Thymus (tissue), 11 donors: Measurements from ENCODE around the gene KMT2B. TPM values are rescaled to one million over a fixed set of nuclear protein-coding genes. Genes with fewer than 3 reads are reported as not detected.

ENCODE experiments used
- DNase-seq, 9 donors: peaks; one replicate each; pipeline ENCODE4 v3.0.0-alpha.2; 2013; ENCODE audit warnings: low spot score in 9 of 9, low read depth in 6 of 9, missing footprints in 1 of 9
- H3K27ac ChIP-seq, 2 donors: one replicate each; pipeline ENCODE4 v1.5.1; 2013; ENCODE audit warnings: control low read depth in 1 of 2, low read depth in 1 of 2, low read length in 1 of 2, mild to moderate bottlenecking in 1 of 2, moderate library complexity in 1 of 2
- H3K27me3 ChIP-seq, 2 donors: one replicate each; pipeline ENCODE4 v1.5.1; 2013; ENCODE audit warnings: low read length in 1 of 2; ENCODE audit not compliant: control insufficient read depth in 2 of 2, insufficient read depth in 1 of 2
- H3K36me3 ChIP-seq, 2 donors: one replicate each; pipeline ENCODE4 v1.5.1; 2013; ENCODE audit warnings: low read length in 1 of 2, mild to moderate bottlenecking in 1 of 2, moderate library complexity in 1 of 2; ENCODE audit not compliant: control insufficient read depth in 2 of 2, insufficient read depth in 2 of 2
- H3K4me1 ChIP-seq, 2 donors: one replicate each; pipeline ENCODE4 v1.5.1; 2013; ENCODE audit warnings: low read length in 2 of 2; ENCODE audit not compliant: control insufficient read depth in 2 of 2, insufficient read depth in 2 of 2
- H3K4me3 ChIP-seq, 2 donors: one replicate each; pipeline ENCODE4 v1.5.1; 2013; ENCODE audit warnings: low read length in 2 of 2, control low read depth in 1 of 2, mild to moderate bottlenecking in 1 of 2
- H3K9me3 ChIP-seq, 2 donors: one replicate each; pipeline ENCODE4 v1.5.1; 2013; ENCODE audit warnings: low read length in 1 of 2, mild to moderate bottlenecking in 1 of 2; ENCODE audit not compliant: control insufficient read depth in 2 of 2, insufficient read depth in 1 of 2
- WGBS: extraction: QIAGEN DNeasy Blood & Tissue Kit; methylation state at CpG from one replicate; pipeline ENCODE4 v1.1.7; 2013; 5-methylcytosine and 5-hydroxymethylcytosine counted together
- polyA plus RNA-seq: library from polyadenylated mRNA; stranded (reverse); fragments of 200-250 nt; gene quantifications from one replicate; pipeline ENCODE4 v1.2.3, GENCODE V29; 2013
- total RNA-seq: library from RNA; stranded (reverse); fragments of 120-200 nt; gene quantifications from one replicate; pipeline ENCODE4 v1.2.4, GENCODE V29; 2013
- donor health status: healthy.

Gene KMT2B
- total and polyA plus RNA-seq, 2 donors: 5.2 to 39.0 TPM

GRCh38 chr19:35729763-35730162, 12.0 kb downstream of the KMT2B start:
- Histone ChIP-seq H3K9me3 (no peaks in the 10 kb centered on the region), H3K4me1 (no peaks in the 10 kb centered on the region), H3K27ac (no peak overlapping the region), H3K27me3 (no peaks in the 10 kb centered on the region), H3K4me3 (no peak overlapping the region), H3K36me3 (peaks cover 87 to 100% of the 10 kb centered on the region in 2 donors)
- no peak for DNase-seq
- WGBS: 99% methylated on average over 11 of the region's 11 CpGs

DNA sequence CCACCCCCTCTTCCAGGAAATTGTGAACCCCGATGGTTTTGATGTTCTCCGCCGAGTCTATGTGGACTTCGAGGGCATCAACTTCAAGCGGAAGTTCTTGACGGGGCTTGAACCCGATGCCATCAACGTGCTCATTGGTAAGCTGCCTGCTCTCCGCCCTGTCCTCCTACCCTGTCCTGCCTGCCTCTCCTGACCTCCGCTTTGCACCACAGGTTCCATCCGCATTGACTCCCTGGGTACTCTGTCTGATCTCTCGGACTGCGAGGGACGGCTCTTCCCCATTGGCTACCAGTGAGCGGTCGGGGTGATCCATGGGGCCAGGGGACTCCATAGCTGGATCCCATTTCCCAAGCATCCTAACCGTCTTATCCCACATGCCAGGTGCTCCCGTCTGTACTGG, 12.5 kb downstream of the KMT2B start:
- Histone ChIP-seq H3K36me3 (peaks cover 87 to 100% of the 10 kb centered on the region in 2 donors), H3K4me1 (no peaks in the 10 kb centered on the region), H3K27me3 (no peaks in the 10 kb centered on the region), H3K4me3 (no peak overlapping the region), H3K9me3 (no peaks in the 10 kb centered on the region), H3K27ac (no peak overlapping the region)
- no peak for DNase-seq
- 98% methylated on average over 18 of the region's 18 CpGs for WGBS

DNA sequence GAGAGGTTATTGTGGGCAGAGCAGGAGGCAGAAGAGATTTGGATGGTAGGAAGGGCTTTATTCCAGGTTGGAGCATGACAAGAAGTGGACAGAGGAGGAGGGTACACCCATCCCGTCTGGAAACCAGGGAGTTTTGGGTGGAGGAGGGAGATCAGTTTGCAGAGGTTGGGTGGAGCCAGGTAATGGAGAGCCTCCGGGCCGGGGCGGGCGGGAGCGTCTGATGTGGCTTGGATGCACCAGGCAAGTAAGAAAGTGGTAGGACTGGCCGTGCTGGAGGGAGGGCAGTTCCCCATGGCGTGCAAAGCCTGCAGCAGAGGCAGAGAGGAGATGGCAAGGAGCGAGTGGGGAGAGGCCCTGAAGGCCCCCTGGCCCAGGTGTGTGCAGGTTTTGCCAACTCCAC, 13.6 kb downstream of the KMT2B start:
- H3K4me3 ChIP-seq: no peak overlapping the region
- no peaks in the 10 kb centered on the region for H3K4me1 ChIP-seq
- H3K9me3 ChIP-seq: no peaks in the 10 kb centered on the region
- no peak overlapping the region for H3K27ac ChIP-seq
- WGBS: 94% methylated on average over 9 of the region's 9 CpGs
- H3K27me3 ChIP-seq: no peaks in the 10 kb centered on the region
- H3K36me3 ChIP-seq: peaks cover 79 to 96% of the 10 kb centered on the region in 2 donors
- no peak for DNase-seq

- Histone ChIP-seq H3K27me3 (no peaks in the 10 kb centered on the region), H3K4me1 (peaks cover 0 to under 1% of the 10 kb centered on the region in 2 donors), H3K9me3 (no peaks in the 10 kb centered on the region), H3K36me3 (peaks cover 80 to 96% of the 10 kb centered on the region in 2 donors), H3K27ac (no peak overlapping the region), H3K4me3 (no peak overlapping the region)
- no peak for DNase-seq
- WGBS: 98% methylated on average over 21 of the region's 21 CpGs
These were observed 14.1 kb downstream of the KMT2B start for GRCh38 chr19:35731779-35732405.

DNA sequence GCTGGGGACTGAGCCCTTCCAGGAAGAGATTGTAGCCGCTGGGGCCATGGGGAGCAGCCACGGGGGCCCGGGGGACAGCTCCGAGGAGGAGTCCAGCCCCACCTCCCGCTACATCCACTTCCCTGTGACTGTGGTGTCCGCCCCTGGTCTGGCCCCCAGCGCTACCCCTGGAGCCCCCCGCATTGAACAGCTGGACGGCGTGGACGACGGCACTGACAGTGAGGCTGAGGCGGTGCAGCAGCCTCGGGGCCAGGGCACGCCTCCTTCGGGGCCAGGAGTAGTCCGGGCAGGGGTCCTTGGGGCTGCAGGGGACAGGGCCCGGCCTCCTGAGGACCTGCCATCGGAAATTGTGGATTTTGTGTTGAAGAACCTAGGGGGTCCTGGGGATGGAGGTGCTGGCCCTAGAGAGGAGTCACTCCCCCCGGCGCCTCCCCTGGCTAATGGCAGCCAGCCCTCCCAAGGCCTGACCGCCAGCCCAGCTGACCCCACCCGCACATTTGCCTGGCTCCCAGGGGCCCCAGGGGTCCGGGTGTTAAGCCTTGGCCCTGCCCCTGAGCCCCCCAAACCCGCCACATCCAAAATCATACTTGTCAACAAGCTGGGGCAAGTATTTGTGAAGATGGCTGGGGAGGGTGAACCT, 14.9 kb downstream of the KMT2B start:
- Histone ChIP-seq H3K27me3 (no peaks in the 10 kb centered on the region), H3K4me3 (no peak overlapping the region), H3K9me3 (no peaks in the 10 kb centered on the region), H3K36me3 (peaks cover 79 to 91% of the 10 kb centered on the region in 2 donors), H3K4me1 (peaks cover 0 to 5% of the 10 kb centered on the region in 2 donors), H3K27ac (no peak overlapping the region)
- DNase-seq: no peak
- 98% methylated on average over 25 of the region's 25 CpGs for WGBS

DNA sequence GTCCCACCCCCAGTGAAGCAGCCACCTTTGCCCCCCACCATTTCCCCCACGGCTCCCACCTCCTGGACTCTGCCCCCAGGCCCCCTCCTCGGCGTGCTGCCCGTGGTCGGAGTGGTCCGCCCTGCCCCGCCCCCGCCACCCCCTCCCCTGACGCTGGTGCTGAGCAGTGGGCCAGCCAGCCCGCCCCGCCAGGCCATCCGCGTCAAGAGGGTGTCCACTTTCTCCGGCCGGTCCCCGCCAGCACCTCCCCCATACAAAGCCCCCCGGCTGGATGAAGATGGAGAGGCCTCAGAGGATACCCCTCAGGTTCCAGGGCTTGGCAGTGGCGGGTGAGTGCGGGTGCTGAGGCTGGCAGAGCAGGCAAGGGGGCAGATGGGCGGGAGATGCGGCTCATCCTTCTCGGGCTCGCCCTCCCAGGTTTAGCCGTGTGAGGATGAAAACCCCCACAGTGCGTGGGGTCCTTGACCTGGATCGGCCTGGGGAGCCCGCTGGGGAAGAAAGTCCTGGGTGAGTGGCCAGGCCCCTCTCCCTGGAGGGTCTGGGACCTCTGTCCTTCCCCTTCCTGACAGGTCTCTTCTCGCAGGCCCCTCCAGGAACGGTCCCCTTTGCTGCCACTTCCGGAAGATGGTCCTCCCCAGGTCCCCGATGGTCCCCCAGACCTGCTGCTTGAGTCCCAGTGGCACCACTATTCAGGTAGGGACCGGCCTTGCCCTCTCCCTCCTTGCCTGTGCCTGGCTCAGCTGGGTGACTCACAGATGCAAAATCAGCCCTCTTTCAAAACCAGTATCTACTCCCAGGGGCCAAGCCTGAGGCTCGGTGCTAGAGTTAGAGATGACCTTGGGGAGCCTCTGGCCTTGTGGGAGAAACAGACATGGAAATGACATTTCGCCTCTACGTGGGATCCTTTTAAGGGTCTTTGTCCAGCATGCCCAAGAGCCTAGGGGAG, 15.7 kb downstream of the KMT2B start:
- peaks cover 81 to 91% of the 10 kb centered on the region in 2 donors for H3K36me3 ChIP-seq
- H3K27ac ChIP-seq: no peak overlapping the region
- no peak for DNase-seq
- H3K9me3 ChIP-seq: no peaks in the 10 kb centered on the region
- H3K27me3 ChIP-seq: no peaks in the 10 kb centered on the region
- H3K4me1 ChIP-seq: peaks cover 0 to 5% of the 10 kb centered on the region in 2 donors
- H3K4me3 ChIP-seq: no peak overlapping the region
- 98% methylated on average over 35 of the region's 35 CpGs for WGBS

DNA sequence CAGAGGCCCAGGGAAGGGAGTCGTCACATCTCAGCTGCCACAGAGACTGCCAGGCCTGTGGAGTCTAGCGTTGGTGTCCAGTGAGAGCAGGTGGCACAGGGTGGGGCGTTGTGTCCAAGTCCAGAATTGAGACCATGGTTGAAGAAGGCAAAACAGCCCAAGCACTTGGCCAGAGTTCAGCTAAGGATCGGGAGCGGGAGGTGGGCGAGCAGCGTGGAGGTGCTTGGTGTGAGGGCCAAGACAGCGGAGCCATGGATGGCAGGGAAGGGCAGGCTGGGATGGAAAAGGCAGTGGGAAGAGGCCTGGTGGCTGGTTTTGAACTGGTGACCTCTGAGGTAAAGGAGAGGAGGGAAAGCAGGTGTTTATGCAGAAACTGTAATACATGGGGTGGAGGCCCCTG, 16.5 kb downstream of the KMT2B start:
- H3K27me3 ChIP-seq: no peaks in the 10 kb centered on the region
- peaks cover 0 to 5% of the 10 kb centered on the region in 2 donors for H3K4me1 ChIP-seq
- H3K9me3 ChIP-seq: no peaks in the 10 kb centered on the region
- peaks cover 81 to 89% of the 10 kb centered on the region in 2 donors for H3K36me3 ChIP-seq
- no peak overlapping the region for H3K4me3 ChIP-seq
- DNase-seq: no peak
- WGBS: 98% methylated on average over 8 of the region's 8 CpGs
- no peak overlapping the region for H3K27ac ChIP-seq

GRCh38 chr19:35734889-35735288, 17.1 kb downstream of the KMT2B start:
- peaks cover 77 to 83% of the 10 kb centered on the region in 2 donors for H3K36me3 ChIP-seq
- H3K4me3 ChIP-seq: no peak overlapping the region
- no peak for DNase-seq
- H3K9me3 ChIP-seq: no peaks in the 10 kb centered on the region
- H3K4me1 ChIP-seq: peaks cover 1 to 9% of the 10 kb centered on the region in 2 donors
- WGBS: 94% methylated on average over 5 of the region's 5 CpGs
- H3K27me3 ChIP-seq: no peaks in the 10 kb centered on the region
- no peak overlapping the region for H3K27ac ChIP-seq
